ENCODE results near the gene ZGRF1.
"Not testable (repeated sequence)": the region's sequence is repeated elsewhere in the genome, so short reads cannot be mapped to it uniquely, and the experiment has no call there.

The ZGRF1 gene

GRCh38 chr4:112557676-112558411 is 78.9 kb downstream of the ZGRF1 start:
- peak; percentile 10 for DNase-seq (ENCODE audit: low read depth)

- DNase-seq (ENCODE audit: low read depth), result not testable (repeated sequence)
Measured at GRCh38 chr4:112554271-112554670, 82.4 kb downstream of the ZGRF1 start.

- DNase-seq (ENCODE audit: low read depth), result peak; percentile 37
Measured at GRCh38 chr4:112552668-112553067, 84.0 kb downstream of the ZGRF1 start.

- peak; percentile 56 for DNase-seq (ENCODE audit: low read depth)
Measured at GRCh38 chr4:112550728-112551127, 86.0 kb downstream of the ZGRF1 start.

- DNase-seq (ENCODE audit: low read depth), result peak; percentile 20
Measured at GRCh38 chr4:112546476-112546875, 90.2 kb downstream of the ZGRF1 start.

GRCh38 chr4:112545346-112545745 is 91.4 kb downstream of the ZGRF1 start:
- DNase-seq (ENCODE audit: low read depth), result no peak

GRCh38 chr4:112540695-112541094 is 96.0 kb downstream of the ZGRF1 start:
- DNase-seq (ENCODE audit: low read depth), result no peak

- DNase-seq (ENCODE audit: low read depth), result no peak
Measured at GRCh38 chr4:112536123-112536522, 100.6 kb downstream of the ZGRF1 start.

- DNase-seq (ENCODE audit: low read depth), result peak; percentile 70
Measured at GRCh38 chr4:112532267-112532666, 104.4 kb downstream of the ZGRF1 start.

GRCh38 chr4:112531146-112531545 is 105.6 kb downstream of the ZGRF1 start:
- peak; percentile 63 for DNase-seq (ENCODE audit: low read depth)

- no peak for DNase-seq (ENCODE audit: low read depth)
Measured at GRCh38 chr4:112526061-112526460, 110.6 kb downstream of the ZGRF1 start.

GRCh38 chr4:112523764-112524505 is 112.8 kb downstream of the ZGRF1 start:
- no peak for DNase-seq (ENCODE audit: low read depth)

GRCh38 chr4:112523008-112523721 is 113.5 kb downstream of the ZGRF1 start:
- DNase-seq (ENCODE audit: low read depth), result no peak

- DNase-seq (ENCODE audit: low read depth), result not testable (repeated sequence)
Measured at GRCh38 chr4:112522431-112522830, 114.3 kb downstream of the ZGRF1 start.

GRCh38 chr4:112521123-112522023 is 115.3 kb downstream of the ZGRF1 start:
- DNase-seq (ENCODE audit: low read depth), result no peak

- no peak for DNase-seq (ENCODE audit: low read depth)
Measured at GRCh38 chr4:112520598-112521122, 116.0 kb downstream of the ZGRF1 start.

GRCh38 chr4:112519689-112520597 is 116.8 kb downstream of the ZGRF1 start:
- no peak for DNase-seq (ENCODE audit: low read depth)

GRCh38 chr4:112518675-112519074 is 118.0 kb downstream of the ZGRF1 start:
- DNase-seq (ENCODE audit: low read depth), result no peak

GRCh38 chr4:112517911-112518310 is 118.8 kb downstream of the ZGRF1 start:
- DNase-seq (ENCODE audit: low read depth), result no peak

GRCh38 chr4:112517067-112517634 is 119.6 kb downstream of the ZGRF1 start:
- DNase-seq (ENCODE audit: low read depth), result no peak
